Mesenchymal stem cell (in vitro differentiated cells and primary cell): ENCODE measurements around the gene COL18A1. TPM values are rescaled to one million over a fixed set of nuclear protein-coding genes. Genes with fewer than 3 reads are reported as not detected.

Experiments used
- DNase-seq: peaks from one replicate; pipeline ENCODE4 v3.0.0-alpha.2; 2013
- H2AFZ ChIP-seq: one replicate; pipeline ENCODE4 v1.6.1; 2013; ENCODE audit warnings: low read depth, mild to moderate bottlenecking, control low read depth, inconsistent platforms, low read length, moderate library complexity
- H2AK5ac ChIP-seq: 2 replicates; pipeline ENCODE4 v1.6.1; 2013; ENCODE audit warnings: low read length, moderate library complexity, mild to moderate bottlenecking, inconsistent platforms; ENCODE audit not compliant: severe bottlenecking
- H2BK120ac ChIP-seq: one replicate; pipeline ENCODE4 v1.6.1; 2013; ENCODE audit warnings: low read depth, mild to moderate bottlenecking, inconsistent platforms, low read length, moderate library complexity
- H2BK12ac ChIP-seq, 2 experiments: one replicate each; pipeline ENCODE4 v1.6.1; 2013; ENCODE audit warnings: inconsistent platforms in 2 of 2, low read length in 2 of 2, mild to moderate bottlenecking in 2 of 2, moderate library complexity in 2 of 2, control low read depth in 1 of 2
- H2BK15ac ChIP-seq: one replicate; pipeline ENCODE4 v1.6.1; 2013; ENCODE audit warnings: mild to moderate bottlenecking, low read depth, inconsistent platforms; ENCODE audit not compliant: poor library complexity, severe bottlenecking
- H2BK5ac ChIP-seq: 2 replicates; pipeline ENCODE4 v1.6.1; 2013; ENCODE audit warnings: low read depth, mild to moderate bottlenecking, low read length, control low read depth, inconsistent platforms; ENCODE audit not compliant: poor library complexity, severe bottlenecking
- H3K14ac ChIP-seq, 2 experiments: one replicate each; pipeline ENCODE4 v1.6.1; 2013; ENCODE audit warnings: inconsistent platforms in 2 of 2, low read length in 2 of 2, control low read depth in 1 of 2, mild to moderate bottlenecking in 1 of 2, moderate library complexity in 1 of 2
- H3K18ac ChIP-seq, 2 experiments: one replicate each; pipeline ENCODE4 v1.6.1; 2013; ENCODE audit warnings: inconsistent platforms in 2 of 2, low read length in 2 of 2, control low read depth in 1 of 2, low read depth in 1 of 2, mild to moderate bottlenecking in 1 of 2
- H3K23ac ChIP-seq, 2 experiments: one replicate each; pipeline ENCODE4 v1.6.1; 2013; ENCODE audit warnings: inconsistent platforms in 2 of 2, low read length in 2 of 2, mild to moderate bottlenecking in 2 of 2, moderate library complexity in 2 of 2, control low read depth in 1 of 2
- H3K27ac ChIP-seq: 2 replicates; pipeline ENCODE4 v1.5.1; 2013; ENCODE audit warnings: mild to moderate bottlenecking, moderate library complexity, low read length, control low read depth, inconsistent platforms; ENCODE audit not compliant: poor library complexity, severe bottlenecking
- H3K27me3 ChIP-seq, 2 experiments: 2 replicates each; pipeline versions ENCODE4 v1.6.1 to v1.7.0; 2013; ENCODE audit warnings: low read length in 2 of 2, mild to moderate bottlenecking in 2 of 2, moderate library complexity in 2 of 2, control low read depth in 1 of 2, inconsistent platforms in 1 of 2; ENCODE audit not compliant: control insufficient read depth in 1 of 2, insufficient read depth in 1 of 2
- H3K36me3 ChIP-seq, 2 experiments: 2 replicates each; pipeline versions ENCODE4 v1.6.1 to v1.7.0; 2013; ENCODE audit warnings: low read length in 2 of 2, control low read depth in 1 of 2, inconsistent platforms in 1 of 2, low read depth in 1 of 2, mild to moderate bottlenecking in 1 of 2; ENCODE audit not compliant: insufficient read depth in 2 of 2, control insufficient read depth in 1 of 2
- H3K4ac ChIP-seq, 2 experiments: one replicate each; pipeline ENCODE4 v1.6.1; 2013; ENCODE audit warnings: inconsistent platforms in 2 of 2, low read length in 2 of 2, mild to moderate bottlenecking in 2 of 2, moderate library complexity in 2 of 2, control low read depth in 1 of 2, low read depth in 1 of 2
- H3K4me1 ChIP-seq: 2 replicates; pipeline ENCODE4 v1.6.1; 2013; ENCODE audit warnings: low read depth, low read length, control low read depth; ENCODE audit not compliant: control insufficient read depth, insufficient read depth
- H3K4me2 ChIP-seq: 2 replicates; pipeline ENCODE4 v1.6.1; 2013; ENCODE audit warnings: low read length, mild to moderate bottlenecking, inconsistent platforms; ENCODE audit not compliant: poor library complexity, severe bottlenecking
- H3K4me3 ChIP-seq, 2 experiments: 2 replicates each; pipeline versions ENCODE4 v1.5.1 to v1.7.0; 2013; ENCODE audit warnings: low read length in 2 of 2, mild to moderate bottlenecking in 2 of 2, control low read depth in 1 of 2, low read depth in 1 of 2; ENCODE audit not compliant: insufficient read depth in 1 of 2
- H3K79me1 ChIP-seq: replicated peaks from 2 replicates; pipeline ENCODE4 v1.6.1; 2013; ENCODE audit warnings: mild to moderate bottlenecking, control low read depth, low read length, inconsistent platforms; ENCODE audit not compliant: poor library complexity, severe bottlenecking
- H3K9ac ChIP-seq: 2 replicates; pipeline ENCODE4 v1.7.0; 2013; ENCODE audit warnings: mild to moderate bottlenecking, low read length, moderate library complexity
- H3K9me3 ChIP-seq: 2 replicates; pipeline ENCODE4 v1.7.0; 2013; ENCODE audit warnings: mild to moderate bottlenecking, low read length; ENCODE audit not compliant: control insufficient read depth
- H4K8ac ChIP-seq: one replicate; pipeline ENCODE4 v1.6.1; 2013; ENCODE audit warnings: inconsistent platforms, mild to moderate bottlenecking, low read length, moderate library complexity
- H4K91ac ChIP-seq: one replicate; pipeline ENCODE4 v1.6.1; 2013; ENCODE audit warnings: mild to moderate bottlenecking, low read length, inconsistent platforms
- WGBS: methylation state at CpG from one replicate; pipeline ENCODE4 v1.1.7; 2013; ENCODE audit warnings: mixed read lengths; 5-methylcytosine and 5-hydroxymethylcytosine counted together
- polyA plus RNA-seq, 2 experiments: library from polyadenylated mRNA; stranded (reverse); fragments of 200-250 nt; gene quantifications; one replicate each; pipeline ENCODE4 v1.2.3, GENCODE V29; 2013

The COL18A1 gene
- 330 TPM for polyA plus RNA-seq (2013, experiment 1 of 2)
- 322 TPM for polyA plus RNA-seq (2013, experiment 2 of 2)

DNA sequence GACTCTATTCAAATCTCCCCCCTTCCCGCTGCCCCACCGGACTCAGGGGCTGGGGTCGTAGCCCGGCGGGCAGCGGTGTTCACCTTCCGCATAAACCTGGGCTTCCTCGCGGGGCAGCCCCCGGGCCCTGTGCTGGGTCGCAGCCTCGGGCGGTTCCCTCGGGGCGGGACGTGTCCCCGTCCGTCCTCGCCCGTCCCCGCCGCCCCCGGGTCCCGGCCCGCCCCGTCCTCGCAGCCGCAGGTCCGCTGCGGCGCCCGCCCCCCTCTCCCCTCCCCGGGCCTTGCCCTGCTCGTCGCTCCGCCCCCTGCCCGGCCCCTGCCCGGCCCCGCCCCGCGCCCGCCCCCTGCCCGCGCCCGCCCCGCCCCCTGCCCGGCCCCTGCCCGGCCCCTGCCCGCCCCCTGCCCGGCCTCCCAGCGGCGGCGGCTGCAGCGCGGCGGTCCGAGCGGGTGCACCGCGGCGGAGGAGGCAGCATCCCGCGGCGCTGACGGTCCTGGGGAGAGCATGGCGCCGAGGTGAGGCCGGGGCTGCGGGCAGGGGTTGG, at the start of gene COL18A1:
Gene COL18A1 (plus strand): TSS at position 436 of the 541 bp plus-strand sequence. CDS start 66 bp downstream, at position 502.
- Histone ChIP-seq H3K79me1 (peaks cover 3% of the 10 kb centered on the region), H3K23ac (peak within 1 kb of the TSS in 1 of 2 experiments; percentile 90), H4K8ac (peak within 1 kb of the TSS; percentile 87), H3K4me2 (peak within 1 kb of the TSS; percentile 94), H3K9me3 (peaks cover 16% of the 10 kb centered on the region), H3K27ac (peak within 1 kb of the TSS; percentile 90), H2AK5ac (peak within 1 kb of the TSS; percentile 56), H2AFZ (peak within 1 kb of the TSS; percentile 39), H3K18ac (peak within 1 kb of the TSS; percentile 82 to 95), H3K4me3 (peak within 1 kb of the TSS; percentile 75 to 94), H2BK12ac (peak within 1 kb of the TSS; percentile 38 to 93), H3K27me3 (no peaks in the 10 kb centered on the region), H2BK15ac (peak within 1 kb of the TSS; percentile 99), H3K4ac (peak within 1 kb of the TSS; percentile 79 to 89), H3K36me3 (peaks cover 3 to 23% of the 10 kb centered on the region in 2 experiments), H3K4me1 (peaks cover 47% of the 10 kb centered on the region), H3K9ac (peak within 1 kb of the TSS; percentile 59), H3K14ac (peak within 1 kb of the TSS in 1 of 2 experiments; percentile 92), H2BK5ac (peak within 1 kb of the TSS; percentile 90), H4K91ac (peak within 1 kb of the TSS; percentile 83), H2BK120ac (peak within 1 kb of the TSS; percentile 83)
- WGBS: 4% methylated on average over 7 of the region's 69 CpGs
- peak; percentile 64 for DNase-seq

DNA sequence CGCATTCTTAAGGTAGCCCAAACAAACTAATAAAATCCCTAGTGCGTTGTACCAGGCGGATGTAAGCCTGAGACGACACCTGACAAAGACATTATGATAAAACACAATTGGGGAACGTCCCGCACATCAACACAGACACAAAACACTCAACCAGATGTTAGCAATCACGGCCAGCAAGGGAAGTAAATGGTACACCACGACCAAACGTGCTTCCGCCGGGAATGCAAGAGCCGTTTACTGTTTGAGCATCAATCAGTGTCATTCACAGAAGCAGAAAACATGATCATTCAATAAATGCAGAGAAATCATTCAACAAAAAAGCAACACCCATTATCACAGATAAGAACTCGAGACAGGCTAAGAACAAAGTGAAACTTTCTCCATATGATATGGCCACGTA, 49.4 kb upstream of the COL18A1 start:
- Histone ChIP-seq H3K18ac (peak overlapping the region; percentile 3 to 76), H2AK5ac (peak overlapping the region; percentile 42), H2BK120ac (no peak overlapping the region), H3K27ac (no peak overlapping the region), H3K9ac (no peak overlapping the region), H3K4me1 (peaks cover 25% of the 10 kb centered on the region), H3K4me3 (no peak overlapping the region), H3K4ac (peak overlapping the region; percentile 0 to 69), H3K9me3 (no peaks in the 10 kb centered on the region), H3K27me3 (no peaks in the 10 kb centered on the region), H3K79me1 (no peaks in the 10 kb centered on the region), H4K8ac (peak overlapping the region; percentile 68), H2BK12ac (peak overlapping the region; percentile 55 to 76), H3K23ac (no peak overlapping the region), H2BK15ac (no peak overlapping the region), H2AFZ (peak overlapping the region; percentile 46), H3K14ac (no peak overlapping the region), H3K4me2 (no peak overlapping the region), H3K36me3 (no peaks in the 10 kb centered on the region), H4K91ac (no peak overlapping the region), H2BK5ac (no peak overlapping the region)
- WGBS: 34% methylated on average over 12 of the region's 14 CpGs
- DNase-seq: no peak

- H3K14ac ChIP-seq: no peak overlapping the region
- H3K27ac ChIP-seq: no peak overlapping the region
- no peak overlapping the region for H2BK5ac ChIP-seq
- H3K9ac ChIP-seq: no peak overlapping the region
- WGBS: 98% methylated on average over 10 of the region's 10 CpGs
- peak overlapping the region; percentile 16 to 76 for H3K18ac ChIP-seq
- peaks cover 29% of the 10 kb centered on the region for H3K4me1 ChIP-seq
- H3K4me3 ChIP-seq: no peak overlapping the region
- no peak overlapping the region for H3K4me2 ChIP-seq
- H2AK5ac ChIP-seq: no peak overlapping the region
- H3K4ac ChIP-seq: no peak overlapping the region
- no peak overlapping the region for H4K8ac ChIP-seq
- H2BK120ac ChIP-seq: no peak overlapping the region
- no peak overlapping the region for H2BK15ac ChIP-seq
- no peak overlapping the region for H3K23ac ChIP-seq
- H3K27me3 ChIP-seq: no peaks in the 10 kb centered on the region
- no peaks in the 10 kb centered on the region for H3K79me1 ChIP-seq
- peak overlapping the region; percentile 81 for H4K91ac ChIP-seq
- H3K9me3 ChIP-seq: no peaks in the 10 kb centered on the region
- H3K36me3 ChIP-seq: no peaks in the 10 kb centered on the region
- no peak for DNase-seq
- H2AFZ ChIP-seq: no peak overlapping the region
- peak overlapping the region; percentile 52 to 55 for H2BK12ac ChIP-seq
Observed at GRCh38 chr21:45356251-45356650, 48.7 kb upstream of the COL18A1 start.

DNA sequence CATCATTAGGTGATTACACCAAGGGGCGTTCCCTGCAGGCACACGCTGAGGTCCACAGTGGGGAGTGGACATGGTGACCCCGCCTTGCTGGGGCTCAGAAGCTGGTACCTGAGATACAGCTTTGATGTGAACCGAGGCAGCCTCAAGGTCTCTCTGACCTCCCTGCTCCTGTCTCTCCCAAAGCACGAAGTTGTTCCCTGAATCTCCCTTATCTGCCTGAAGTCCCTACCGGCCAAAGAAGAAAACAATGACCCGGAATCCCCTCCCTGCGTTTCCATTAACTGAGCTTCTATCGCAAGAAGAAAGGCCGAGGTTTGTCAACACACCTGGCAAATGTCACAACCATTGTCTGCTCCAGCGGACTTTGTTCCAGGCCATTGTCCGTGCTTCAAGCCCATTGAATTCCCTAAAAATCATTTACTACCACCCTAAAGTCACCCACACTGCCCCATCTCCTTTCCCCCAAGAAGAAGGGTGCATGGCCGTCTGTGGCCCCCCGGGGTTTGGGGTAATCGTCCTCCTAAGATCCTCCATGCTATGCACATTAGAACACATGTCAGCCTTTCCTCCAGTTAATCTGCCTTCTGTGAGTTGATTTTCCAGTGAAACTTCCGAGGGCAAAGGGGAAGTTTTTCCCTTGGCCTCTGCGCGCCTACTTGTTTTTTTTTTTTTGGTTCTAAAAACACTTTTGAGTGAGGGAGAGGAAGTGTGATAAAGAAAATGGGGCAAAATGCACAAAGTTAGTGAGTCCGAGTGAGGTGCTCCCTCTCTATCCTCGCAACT, 48.1 kb upstream of the COL18A1 start:
- H3K4me2 ChIP-seq: no peak overlapping the region
- H3K27me3 ChIP-seq: no peaks in the 10 kb centered on the region
- peak overlapping the region in 1 of 2 experiments; percentile 31 for H3K18ac ChIP-seq
- no peak overlapping the region for H4K8ac ChIP-seq
- peak overlapping the region; percentile 11 to 55 for H3K4ac ChIP-seq
- peak overlapping the region; percentile 1 for H2AK5ac ChIP-seq
- H4K91ac ChIP-seq: peak overlapping the region; percentile 5
- no peaks in the 10 kb centered on the region for H3K79me1 ChIP-seq
- H3K36me3 ChIP-seq: no peaks in the 10 kb centered on the region
- H3K23ac ChIP-seq: no peak overlapping the region
- no peak overlapping the region for H2BK15ac ChIP-seq
- no peak overlapping the region for H3K14ac ChIP-seq
- H3K4me1 ChIP-seq: peaks cover 31% of the 10 kb centered on the region
- H2BK12ac ChIP-seq: peak overlapping the region in 1 of 2 experiments; percentile 52
- H3K9me3 ChIP-seq: no peaks in the 10 kb centered on the region
- no peak for DNase-seq
- peak overlapping the region; percentile 11 for H3K9ac ChIP-seq
- H2AFZ ChIP-seq: no peak overlapping the region
- no peak overlapping the region for H3K27ac ChIP-seq
- no peak overlapping the region for H2BK120ac ChIP-seq
- no peak overlapping the region for H2BK5ac ChIP-seq
- WGBS: 93% methylated on average over 20 of the region's 20 CpGs
- no peak overlapping the region for H3K4me3 ChIP-seq
